Measurements from ENCODE around the gene SMC6. TPM values are rescaled to one million over a fixed set of nuclear protein-coding genes. Genes with fewer than 3 reads are reported as not detected.

SMC6 gene
- polyA plus RNA-seq, 1 donor (not counting 4 experiments of a cell fraction or from before 2014, with no cell fraction given): 24.4 TPM

DNA sequence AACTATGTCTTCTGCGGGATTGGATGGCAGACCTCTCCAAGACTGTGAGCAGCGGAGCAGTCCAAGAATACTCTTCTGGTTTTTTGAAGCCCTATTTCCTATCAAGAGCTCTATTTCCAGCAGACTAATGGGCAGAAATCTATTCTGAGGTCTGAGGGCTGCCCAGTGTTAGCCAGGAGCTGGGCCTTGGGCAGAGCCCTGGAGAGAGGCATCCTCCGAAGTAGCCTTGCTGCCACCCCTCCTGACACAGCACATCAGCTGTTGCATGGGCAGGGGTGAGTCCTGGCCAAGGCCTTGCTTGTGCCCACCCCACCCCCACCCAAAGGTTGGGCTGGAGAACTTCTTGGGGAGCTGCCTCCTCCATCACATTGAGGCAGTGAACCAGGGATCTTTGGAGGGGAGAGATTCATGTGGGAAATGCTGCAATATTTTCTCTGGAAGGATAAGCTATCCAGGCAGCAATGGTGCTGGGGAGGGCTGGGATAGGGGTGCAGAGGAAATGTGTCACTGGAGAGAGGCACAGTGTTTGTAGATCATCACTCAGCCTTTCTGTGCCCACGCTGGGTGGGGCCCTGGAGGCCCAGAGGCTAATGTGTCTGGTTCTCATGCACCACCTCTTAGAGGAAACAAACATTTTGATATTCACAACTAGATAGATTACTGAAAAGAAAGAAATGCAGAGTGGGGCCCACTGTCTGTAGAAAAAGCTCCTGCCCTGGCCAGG lies 108.5 kb downstream of the SMC6 start:
- Histone ChIP-seq H3K27ac (ENCODE audit: control insufficient read depth, insufficient read depth, low read length) (no peak overlapping the region), H4K20me1 (ENCODE audit: control insufficient read depth, extremely low read depth, insufficient read depth, low read length) (no peaks in the 10 kb centered on the region), H3K9me3 (ENCODE audit: control insufficient read depth, low read depth, low read length) (no peaks in the 10 kb centered on the region), H3K9me1 (ENCODE audit: control insufficient read depth, extremely low read depth, insufficient read depth, low read length) (no peaks in the 10 kb centered on the region), H3K79me2 (ENCODE audit: control insufficient read depth, insufficient read depth, low read length) (no peaks in the 10 kb centered on the region), H2AFZ (ENCODE audit: control insufficient read depth, low read length) (no peak overlapping the region), H3K9ac (ENCODE audit: control insufficient read depth, extremely low read depth, insufficient read depth, low read length) (no peak overlapping the region), H3K4me3 (ENCODE audit: control insufficient read depth in 2 of 3, extremely low read depth in 1 of 3, insufficient read depth in 2 of 3, low read depth in 1 of 3, low read length in 3 of 3) (no peak overlapping the region), H3K27me3 (ENCODE audit: control insufficient read depth, extremely low read depth, insufficient read depth, low read length) (no peaks in the 10 kb centered on the region), H3K4me2 (ENCODE audit: control insufficient read depth, extremely low read depth, insufficient read depth, low read depth, low read length) (no peak overlapping the region), H3K4me1 (ENCODE audit: control insufficient read depth, extremely low read depth, insufficient read depth, low read length) (peaks cover 28% of the 10 kb centered on the region), H3K36me3 (ENCODE audit: control insufficient read depth in 2 of 2, extremely low read depth in 1 of 2, insufficient read depth in 2 of 2, low read length in 2 of 2) (peaks cover 0 to 4% of the 10 kb centered on the region in 2 experiments)
- DNase-seq (ENCODE audit: low read depth, low spot score) (no peak), FAIRE-seq (peak; percentile 56)
- TF ChIP-seq EZH2 (IDR thresholded peaks at IDR 0.05; ENCODE audit: low read length): no peak
- TF ChIP-seq, protein P1, sequence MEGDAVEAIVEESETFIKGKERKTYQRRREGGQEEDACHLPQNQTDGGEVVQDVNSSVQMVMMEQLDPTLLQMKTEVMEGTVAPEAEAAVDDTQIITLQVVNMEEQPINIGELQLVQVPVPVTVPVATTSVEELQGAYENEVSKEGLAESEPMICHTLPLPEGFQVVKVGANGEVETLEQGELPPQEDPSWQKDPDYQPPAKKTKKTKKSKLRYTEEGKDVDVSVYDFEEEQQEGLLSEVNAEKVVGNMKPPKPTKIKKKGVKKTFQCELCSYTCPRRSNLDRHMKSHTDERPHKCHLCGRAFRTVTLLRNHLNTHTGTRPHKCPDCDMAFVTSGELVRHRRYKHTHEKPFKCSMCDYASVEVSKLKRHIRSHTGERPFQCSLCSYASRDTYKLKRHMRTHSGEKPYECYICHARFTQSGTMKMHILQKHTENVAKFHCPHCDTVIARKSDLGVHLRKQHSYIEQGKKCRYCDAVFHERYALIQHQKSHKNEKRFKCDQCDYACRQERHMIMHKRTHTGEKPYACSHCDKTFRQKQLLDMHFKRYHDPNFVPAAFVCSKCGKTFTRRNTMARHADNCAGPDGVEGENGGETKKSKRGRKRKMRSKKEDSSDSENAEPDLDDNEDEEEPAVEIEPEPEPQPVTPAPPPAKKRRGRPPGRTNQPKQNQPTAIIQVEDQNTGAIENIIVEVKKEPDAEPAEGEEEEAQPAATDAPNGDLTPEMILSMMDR (optimal IDR thresholded peaks at IDR 0.05 in 1 of 3, IDR thresholded peaks at IDR 0.05 in 1 of 3, conservative IDR thresholded peaks at IDR 0.05 in 1 of 3; ENCODE audit: extremely low read depth in 1 of 3, insufficient read depth in 2 of 3, low read length in 3 of 3): no peak
- dilution Hi-C loops (cut with MboI; ENCODE audit: extremely low pct_ligation_motif_present, low sequenced_read_pairs): no loop called here

DNA sequence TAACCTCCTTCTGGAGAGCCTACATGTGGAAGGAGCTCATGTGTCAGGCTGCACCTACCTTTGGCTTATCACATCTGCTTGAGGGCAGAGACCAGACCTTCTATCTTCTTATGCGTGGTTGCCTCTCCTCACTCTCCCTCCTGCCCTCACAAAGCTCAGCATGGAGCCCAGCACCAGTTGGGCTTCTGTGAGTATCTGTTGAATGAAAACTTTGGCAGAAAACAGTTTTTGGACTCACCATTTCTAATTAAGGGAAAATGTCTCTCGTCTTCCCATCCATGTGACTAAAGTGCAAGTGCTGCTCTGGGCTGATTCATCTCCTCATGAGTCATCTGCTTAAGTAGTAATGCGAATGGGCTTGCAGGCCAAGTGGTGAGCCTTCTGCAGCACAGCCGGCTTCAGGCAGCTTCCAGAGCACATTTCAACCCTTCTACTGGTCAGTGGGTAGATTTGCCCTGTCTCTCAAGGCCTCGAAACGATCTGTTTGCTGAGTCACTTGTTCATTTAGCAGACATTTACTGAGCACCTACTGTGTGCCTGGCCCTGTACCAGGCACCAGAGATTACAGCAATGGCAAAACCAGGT lies 110.5 kb downstream of the SMC6 start:
- H3K4me3 ChIP-seq (ENCODE audit: control insufficient read depth in 2 of 3, extremely low read depth in 1 of 3, insufficient read depth in 2 of 3, low read depth in 1 of 3, low read length in 3 of 3): peak overlapping the region in 1 of 3 experiments; percentile 43
- FAIRE-seq (peak; percentile 95), DNase-seq (ENCODE audit: low read depth, low spot score) (peak; percentile 69)
- H3K4me2 ChIP-seq (ENCODE audit: control insufficient read depth, extremely low read depth, insufficient read depth, low read depth, low read length): peak overlapping the region; percentile 69
- H3K79me2 ChIP-seq (ENCODE audit: control insufficient read depth, insufficient read depth, low read length): no peaks in the 10 kb centered on the region
- peaks cover 28% of the 10 kb centered on the region for H3K4me1 ChIP-seq (ENCODE audit: control insufficient read depth, extremely low read depth, insufficient read depth, low read length)
- peak overlapping the region; percentile 85 for H3K27ac ChIP-seq (ENCODE audit: control insufficient read depth, insufficient read depth, low read length)
- H3K9me1 ChIP-seq (ENCODE audit: control insufficient read depth, extremely low read depth, insufficient read depth, low read length): no peaks in the 10 kb centered on the region
- H4K20me1 ChIP-seq (ENCODE audit: control insufficient read depth, extremely low read depth, insufficient read depth, low read length): no peaks in the 10 kb centered on the region
- H3K9ac ChIP-seq (ENCODE audit: control insufficient read depth, extremely low read depth, insufficient read depth, low read length): peak overlapping the region; percentile 49
- peak overlapping the region; percentile 98 for H2AFZ ChIP-seq (ENCODE audit: control insufficient read depth, low read length)
- dilution Hi-C loops (cut with MboI; ENCODE audit: extremely low pct_ligation_motif_present, low sequenced_read_pairs): no loop called here
- H3K36me3 ChIP-seq (ENCODE audit: control insufficient read depth in 2 of 2, extremely low read depth in 1 of 2, insufficient read depth in 2 of 2, low read length in 2 of 2): no peaks in the 10 kb centered on the region
- no peaks in the 10 kb centered on the region for H3K27me3 ChIP-seq (ENCODE audit: control insufficient read depth, extremely low read depth, insufficient read depth, low read length)
- H3K9me3 ChIP-seq (ENCODE audit: control insufficient read depth, low read depth, low read length): no peaks in the 10 kb centered on the region
- no peak for TF ChIP-seq EZH2 (IDR thresholded peaks at IDR 0.05; ENCODE audit: low read length)
- TF ChIP-seq, protein P1 (optimal IDR thresholded peaks at IDR 0.05 in 1 of 3, IDR thresholded peaks at IDR 0.05 in 1 of 3, conservative IDR thresholded peaks at IDR 0.05 in 1 of 3; ENCODE audit: extremely low read depth in 1 of 3, insufficient read depth in 2 of 3, low read length in 3 of 3): no peak
